Aorta (tissue), 5 donors: Measurements from ENCODE around the gene ERC2. TPM values are rescaled to one million over a fixed set of nuclear protein-coding genes. Genes with fewer than 3 reads are reported as not detected.

Source experiments
- ATAC-seq: fragments of 200-7000 bp; cut with Tn5 transposase; one replicate; pipeline ENCODE4 v1.9.1; 2022; ENCODE audit warnings: moderate library complexity; ENCODE audit not compliant: low FRiP score
- DNase-seq, 2 donors: peaks; one replicate each; pipeline ENCODE4 v3.0.0-alpha.2; 2020
- H3K27ac ChIP-seq, 2 donors: one replicate each; pipeline ENCODE4 v1.5.1; 2013; ENCODE audit warnings: low read length in 2 of 2, mild to moderate bottlenecking in 2 of 2, moderate library complexity in 2 of 2, control low read depth in 1 of 2, inconsistent platforms in 1 of 2, low read depth in 1 of 2
- H3K27me3 ChIP-seq, 2 donors: one replicate each; pipeline ENCODE4 v1.6.1; 2013; ENCODE audit warnings: control low read depth in 1 of 2, low read length in 1 of 2, mild to moderate bottlenecking in 1 of 2, moderate library complexity in 1 of 2; ENCODE audit not compliant: insufficient read depth in 2 of 2, control insufficient read depth in 1 of 2
- H3K36me3 ChIP-seq, 2 donors: one replicate each; pipeline ENCODE4 v1.6.1; 2013; ENCODE audit warnings: control low read depth in 1 of 2, low read length in 1 of 2, mild to moderate bottlenecking in 1 of 2; ENCODE audit not compliant: insufficient read depth in 2 of 2, control insufficient read depth in 1 of 2
- H3K4me1 ChIP-seq, 2 donors: one replicate each; pipeline ENCODE4 v1.6.1; 2013; ENCODE audit warnings: low read length in 2 of 2, control low read depth in 1 of 2, mild to moderate bottlenecking in 1 of 2, moderate library complexity in 1 of 2; ENCODE audit not compliant: insufficient read depth in 2 of 2, control insufficient read depth in 1 of 2
- H3K4me3 ChIP-seq, 2 donors: one replicate each; pipeline ENCODE4 v1.5.1; 2013; ENCODE audit warnings: low read length in 2 of 2, control low read depth in 1 of 2, mild to moderate bottlenecking in 1 of 2
- H3K9me3 ChIP-seq: one replicate; pipeline ENCODE4 v1.6.1; 2013; ENCODE audit warnings: mild to moderate bottlenecking, low read length; ENCODE audit not compliant: control insufficient read depth
- WGBS, 2 donors: extraction: QIAGEN DNeasy Blood & Tissue Kit; methylation state at CpG; one replicate each; pipeline ENCODE4 v1.1.7; 2013; 5-methylcytosine and 5-hydroxymethylcytosine counted together
- intact Hi-C, 2 donors: fragments of 100-400 bp; cut with DNase I; formaldehyde crosslinking; loops; one replicate each; pipeline versions ENCODE4 v1.14.2 to v1.15.0; 2022
- polyA plus RNA-seq, 2 donors: library from polyadenylated mRNA; stranded (reverse); fragments of 200-250 nt; gene quantifications; one replicate each; pipeline ENCODE4 v1.2.3, GENCODE V29; 2013
- total RNA-seq, 2 donors: library from RNA; stranded (reverse); fragmentation: NEBNext Ultra II Directional; extraction: Animal tissue kit (Norgen Biotek cat#: 25700); gene quantifications; one replicate each; pipeline ENCODE4 v1.2.1, GENCODE V29; 2021
- donor health status: healthy with polysubstance abuse.
- donor health status: Bipolar disorder and iron deficiency.
- donor health status: DM: no; HTN: no; CAD: no.
- donor health status: DM: no; HTN: no; CAD: no.
- donor health status: DM: yes; HTN: yes; CAD: no.

The ERC2 gene
- total and polyA plus RNA-seq, 4 donors, result 0.27 to 0.55 TPM; not detected in 2

DNA sequence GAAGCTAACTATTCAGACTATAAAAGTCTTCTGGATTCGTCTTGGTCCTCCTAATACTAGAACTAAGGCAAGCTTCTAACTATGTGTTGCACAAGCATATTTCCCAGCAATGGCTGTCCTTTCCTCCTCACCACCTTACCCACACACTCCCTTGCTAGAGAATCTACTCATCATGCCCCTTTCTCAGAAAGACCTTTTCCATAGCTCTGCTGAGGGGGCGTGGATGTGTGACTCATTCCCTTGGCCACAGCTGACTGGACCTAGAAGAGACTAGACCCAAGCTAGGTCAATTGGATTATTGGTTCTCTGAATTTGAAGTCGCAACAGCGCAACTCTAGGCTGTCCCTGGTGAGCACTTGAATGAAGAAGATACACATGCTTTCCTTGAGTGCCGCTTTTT, 47.1 kb downstream of the ERC2 start:
- intact Hi-C loops, result no loop called here
- no peak overlapping the region for H3K27ac ChIP-seq
- 90 to 91% methylated on average over 5 of the region's 5 CpGs for WGBS, 2 donors
- H3K36me3 ChIP-seq, result no peaks in the 10 kb centered on the region
- no peak overlapping the region for H3K4me3 ChIP-seq
- H3K4me1 ChIP-seq, result no peaks in the 10 kb centered on the region
- H3K9me3 ChIP-seq, result no peaks in the 10 kb centered on the region
- H3K27me3 ChIP-seq, result no peaks in the 10 kb centered on the region
- no peak for ATAC-seq
- DNase-seq, result no peak

DNA sequence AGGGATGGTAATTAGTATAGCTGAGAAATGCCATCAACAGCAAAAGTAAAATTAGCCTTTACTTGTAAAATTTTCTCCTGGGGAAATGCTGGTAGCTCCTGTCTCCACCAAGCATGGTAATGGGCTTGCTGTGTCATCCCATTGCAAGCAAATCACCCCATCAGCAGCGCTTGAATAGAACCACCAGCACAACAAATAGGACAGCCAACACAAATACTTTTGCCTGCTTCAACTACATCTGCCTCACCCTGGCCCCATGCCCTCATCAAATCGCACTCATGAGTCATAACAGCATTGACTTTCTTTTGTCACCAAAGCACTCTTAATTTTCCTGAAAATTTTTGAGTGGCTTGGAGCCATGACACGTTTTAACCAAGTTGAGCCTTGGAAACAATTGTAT, 52.6 kb downstream of the ERC2 start:
- H3K36me3 ChIP-seq, result no peaks in the 10 kb centered on the region

DNA sequence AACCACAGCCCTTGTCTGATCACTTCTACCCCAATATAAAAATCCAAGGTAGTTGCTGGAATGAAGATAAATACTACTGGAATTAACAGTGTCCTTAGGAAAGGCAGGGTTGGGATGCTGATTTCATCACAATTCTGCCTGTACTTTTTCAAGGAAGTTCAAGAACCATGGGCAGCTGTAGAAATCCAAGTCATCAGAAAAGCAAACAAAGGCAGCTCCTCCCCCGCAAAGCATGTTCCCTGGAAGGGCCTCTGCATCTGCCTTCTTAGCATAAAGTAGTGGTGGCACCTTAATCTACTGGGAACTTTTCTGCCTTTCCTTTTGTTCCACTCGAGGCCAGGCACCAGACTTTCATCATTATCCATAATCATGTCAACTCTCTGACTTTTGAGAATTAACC, 54.4 kb downstream of the ERC2 start:
- DNase-seq, result no peak
- Histone ChIP-seq H3K36me3 (no peaks in the 10 kb centered on the region), H3K4me1 (no peaks in the 10 kb centered on the region), H3K9me3 (peaks cover 1% of the 10 kb centered on the region), H3K27ac (no peak overlapping the region), H3K4me3 (no peak overlapping the region), H3K27me3 (no peaks in the 10 kb centered on the region)
- intact Hi-C loops, result no loop called here
- ATAC-seq, result no peak
- WGBS, 2 donors, result 24 to 33% methylated on average over 2 of the region's 2 CpGs

More for the DNA sequence above, 52.6 kb downstream of the ERC2 start:
- 41 to 44% methylated on average over 3 of the region's 3 CpGs for WGBS, 2 donors
- no peak for DNase-seq
- Histone ChIP-seq H3K27me3 (no peaks in the 10 kb centered on the region), H3K27ac (no peak overlapping the region), H3K4me3 (no peak overlapping the region), H3K4me1 (no peaks in the 10 kb centered on the region), H3K9me3 (peaks cover 1% of the 10 kb centered on the region)
- intact Hi-C loops, result no loop called here
- ATAC-seq, result no peak

DNA sequence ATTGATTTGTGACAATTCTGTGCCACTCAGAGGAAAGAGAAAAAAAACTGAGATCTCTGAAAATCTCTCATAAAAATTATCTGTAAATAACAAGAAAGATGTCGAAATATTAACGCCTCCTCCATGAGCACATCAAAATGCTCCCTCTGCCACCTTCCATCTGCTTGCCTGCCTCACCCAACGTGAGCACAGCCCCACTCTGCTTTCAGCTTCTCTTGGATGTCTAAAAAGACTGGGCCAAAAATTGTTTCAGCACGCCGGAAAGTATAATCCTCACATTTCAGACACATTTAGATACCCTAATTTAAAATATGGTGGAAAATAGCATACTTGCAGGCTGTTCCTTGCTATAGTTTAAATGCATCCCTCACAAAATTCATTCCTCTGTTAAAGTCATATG, 57.1 kb downstream of the ERC2 start:
- Histone ChIP-seq H3K36me3 (no peaks in the 10 kb centered on the region), H3K4me1 (no peaks in the 10 kb centered on the region), H3K27me3 (no peaks in the 10 kb centered on the region), H3K9me3 (peaks cover 1% of the 10 kb centered on the region), H3K4me3 (no peak overlapping the region), H3K27ac (no peak overlapping the region)
- no peak for ATAC-seq
- intact Hi-C loops, result no loop called here
- WGBS, 2 donors, result 81 to 83% methylated on average over 5 of the region's 5 CpGs
- no peak for DNase-seq

DNA sequence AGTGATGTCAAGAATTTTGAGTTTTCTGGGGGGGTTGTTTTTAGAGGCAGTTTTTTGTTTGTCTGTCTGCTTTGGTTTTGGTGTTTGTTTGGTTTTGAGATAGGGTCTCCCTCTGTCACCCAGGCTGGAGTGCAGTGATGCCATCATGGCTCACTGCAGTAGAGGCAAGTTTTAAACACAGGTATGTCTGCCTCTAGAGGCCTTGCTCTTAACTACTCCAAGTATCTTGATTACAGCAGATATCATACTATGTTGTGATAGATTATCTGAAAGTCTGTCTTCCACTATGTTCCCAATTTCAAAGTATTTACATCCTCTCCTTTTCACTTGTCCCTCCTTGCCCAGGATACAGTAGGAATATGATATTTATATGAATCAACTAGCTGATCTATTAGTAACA, 57.7 kb downstream of the ERC2 start:
- Histone ChIP-seq H3K27ac (no peak overlapping the region), H3K27me3 (no peaks in the 10 kb centered on the region), H3K36me3 (no peaks in the 10 kb centered on the region), H3K4me3 (no peak overlapping the region), H3K9me3 (peaks cover 1% of the 10 kb centered on the region), H3K4me1 (no peaks in the 10 kb centered on the region)
- no peak for ATAC-seq
- DNase-seq, result no peak
- intact Hi-C loops, result no loop called here

DNA sequence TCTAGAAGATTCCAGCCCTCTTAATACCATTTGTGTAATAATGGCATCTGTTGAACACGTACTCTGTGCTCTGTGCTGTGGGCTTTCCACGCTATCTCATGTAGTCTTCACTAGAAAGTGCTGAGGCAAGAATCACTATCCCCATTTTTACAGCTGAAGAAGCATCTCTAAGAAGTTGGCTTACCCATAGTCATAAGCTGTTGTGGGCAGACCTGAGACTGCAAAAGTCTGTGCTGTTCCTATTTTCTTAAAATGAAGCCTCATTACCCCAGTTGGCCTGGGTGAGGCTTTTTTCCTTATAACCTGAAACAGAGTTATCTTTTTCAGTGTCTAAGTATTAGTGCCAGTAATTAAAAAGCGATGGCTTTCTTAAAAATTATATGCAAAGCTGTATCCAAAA, 58.5 kb downstream of the ERC2 start:
- H3K36me3 ChIP-seq, result no peaks in the 10 kb centered on the region
- DNase-seq (no peak), ATAC-seq (no peak)
- no peaks in the 10 kb centered on the region for H3K27me3 ChIP-seq
- H3K9me3 ChIP-seq, result peaks cover 1% of the 10 kb centered on the region
- 87 to 88% methylated on average over 3 of the region's 3 CpGs for WGBS, 2 donors
- intact Hi-C loops, result no loop called here
- no peak overlapping the region for H3K27ac ChIP-seq
- H3K4me3 ChIP-seq, result no peak overlapping the region
- no peaks in the 10 kb centered on the region for H3K4me1 ChIP-seq

DNA sequence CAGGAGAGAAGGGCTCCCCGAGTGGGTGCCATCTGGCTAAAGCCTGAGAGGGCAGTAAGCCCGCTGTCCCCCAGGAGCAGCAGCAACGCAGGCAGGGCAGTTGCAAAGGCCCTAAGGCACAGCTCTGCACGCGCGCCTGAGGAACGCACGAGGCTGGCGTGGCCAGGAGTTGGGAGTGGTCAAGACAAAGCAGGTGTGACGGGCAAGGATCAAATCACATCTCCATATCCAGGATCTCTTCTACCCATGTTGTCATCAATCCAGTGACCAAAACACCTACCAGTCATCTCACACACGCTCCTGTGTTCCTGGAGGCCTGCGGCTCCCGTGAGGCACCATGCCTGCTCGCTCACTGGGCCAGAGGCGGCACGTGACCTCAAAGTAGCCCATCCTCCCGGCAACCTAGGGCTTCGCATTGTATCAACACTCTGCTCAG, 59.5 kb downstream of the ERC2 start:
- H3K9me3 ChIP-seq, result peaks cover 1% of the 10 kb centered on the region
- H3K36me3 ChIP-seq, result no peaks in the 10 kb centered on the region
- no peak overlapping the region for H3K27ac ChIP-seq
- H3K4me3 ChIP-seq, result no peak overlapping the region
- DNase-seq, result no peak
- intact Hi-C loops, result no loop called here
- no peak for ATAC-seq
- no peaks in the 10 kb centered on the region for H3K27me3 ChIP-seq
- no peaks in the 10 kb centered on the region for H3K4me1 ChIP-seq
- WGBS, 2 donors, result 87 to 88% methylated on average over 18 of the region's 18 CpGs

DNA sequence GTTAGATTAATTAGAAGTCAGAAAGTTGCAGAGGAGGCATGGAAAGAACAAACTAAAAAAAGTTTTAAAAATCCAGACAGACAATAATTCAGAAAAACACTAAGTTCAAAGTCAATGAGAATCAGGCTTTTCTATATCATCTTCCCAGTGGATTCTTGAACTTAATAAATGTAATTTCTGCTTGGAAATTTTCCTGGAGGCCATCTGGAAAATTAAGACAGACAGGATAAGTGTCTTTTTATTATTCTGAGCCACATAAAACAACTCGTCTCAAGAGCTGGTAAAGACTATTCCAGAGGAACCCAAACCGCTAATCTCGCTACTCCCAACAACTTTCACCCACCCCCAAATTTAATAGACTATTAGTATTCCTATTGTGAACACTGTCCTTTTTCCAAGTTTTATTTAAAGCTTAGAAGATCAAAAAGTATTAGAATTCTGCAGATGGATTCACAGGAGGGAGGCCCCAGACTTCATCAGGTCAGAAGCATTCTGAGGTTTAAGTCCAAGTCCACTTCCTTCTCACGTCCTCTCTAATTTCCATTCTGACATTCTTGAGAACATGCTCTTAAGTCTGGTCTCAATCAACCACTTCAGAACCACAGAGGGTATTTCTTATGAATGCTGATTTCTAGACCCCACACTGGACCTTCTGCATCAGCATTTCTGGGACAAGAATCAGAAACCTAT, 61.3 kb downstream of the ERC2 start:
- intact Hi-C loops, result no loop called here
- Histone ChIP-seq H3K36me3 (no peaks in the 10 kb centered on the region), H3K9me3 (peaks cover 1% of the 10 kb centered on the region), H3K4me3 (no peak overlapping the region), H3K27me3 (no peaks in the 10 kb centered on the region), H3K27ac (no peak overlapping the region), H3K4me1 (no peaks in the 10 kb centered on the region)
- ATAC-seq (no peak), DNase-seq (no peak)
- WGBS, 2 donors, result 74 to 78% methylated on average over 4 of the region's 4 CpGs

DNA sequence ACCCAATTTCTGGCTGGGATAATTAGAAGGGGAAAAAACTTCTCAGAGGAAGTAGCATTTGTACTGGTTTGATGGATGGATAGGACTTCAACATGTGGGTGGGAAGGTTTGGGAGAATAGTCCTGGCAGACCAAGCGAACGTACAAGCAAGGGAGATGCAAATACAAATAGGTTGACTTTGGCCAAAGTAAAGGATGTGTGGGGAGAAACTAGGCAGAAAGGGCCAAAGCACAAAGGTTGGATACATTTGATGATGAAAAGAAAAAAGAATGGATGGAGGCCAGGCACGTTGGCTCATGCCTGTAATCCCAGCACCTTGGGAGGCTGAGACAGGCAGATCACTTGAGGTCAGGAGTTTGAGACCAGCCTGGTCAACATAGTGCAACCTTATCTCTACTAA, 63.4 kb downstream of the ERC2 start:
- ATAC-seq (no peak), DNase-seq (no peak)
- Histone ChIP-seq H3K9me3 (peaks cover 1% of the 10 kb centered on the region), H3K4me1 (no peaks in the 10 kb centered on the region), H3K4me3 (no peak overlapping the region), H3K27me3 (no peaks in the 10 kb centered on the region), H3K27ac (no peak overlapping the region), H3K36me3 (no peaks in the 10 kb centered on the region)
- intact Hi-C loops, result no loop called here
- WGBS, 2 donors, result 74 to 78% methylated on average over 3 of the region's 3 CpGs
